Measurements from ENCODE around the gene GK2.

DNA sequence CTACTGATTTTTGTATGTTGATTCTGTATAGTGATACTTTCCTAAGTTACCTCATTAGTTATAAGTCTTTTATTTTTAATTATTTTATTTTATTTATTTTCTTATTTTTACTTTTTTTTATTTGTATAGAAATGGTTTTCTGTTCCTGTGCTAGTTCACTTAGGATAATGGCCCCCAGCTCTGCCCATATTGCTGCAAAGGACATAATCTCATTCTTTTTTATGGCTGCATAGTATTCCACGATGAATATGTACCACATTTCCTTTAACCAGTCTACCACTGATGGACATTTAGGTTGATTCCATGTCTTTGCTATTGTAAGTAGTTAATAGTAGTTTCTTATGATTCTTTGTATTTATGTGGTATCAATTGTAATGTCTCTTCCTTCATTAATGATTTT, 31.5 kb upstream of the GK2 start:
- TF ChIP-seq CTCF (IDR thresholded peaks at IDR 0.05; ENCODE audit: insufficient read depth, low read depth, low read length): no peak
- no peak for TF ChIP-seq EZH2 (IDR thresholded peaks at IDR 0.05; ENCODE audit: insufficient read depth, low read length)

Data from astrocyte (in vitro differentiated cells and primary cell).